CD4-positive, alpha-beta T cell treated with Interleukin-6 at 100 ng/mL for 8 hours (primary cell): ENCODE results near the gene RAPH1.

Experiments
- DNase-seq: peaks from one replicate; pipeline ENCODE4 v3.0.0-alpha.2; 2020; ENCODE audit warnings: mixed read lengths, low spot score

The RAPH1 gene

GRCh38 chr2:203360833-203361430, 174.2 kb downstream of the RAPH1 start:
- no peak for DNase-seq

GRCh38 chr2:203359450-203359849, 175.7 kb downstream of the RAPH1 start:
- DNase-seq: no peak

- DNase-seq: no peak
These were observed 180.1 kb downstream of the RAPH1 start for GRCh38 chr2:203354966-203355365.

- no peak for DNase-seq
These were observed 182.4 kb downstream of the RAPH1 start for GRCh38 chr2:203352604-203353255.

GRCh38 chr2:203347375-203347774, 187.7 kb downstream of the RAPH1 start:
- no peak for DNase-seq

GRCh38 chr2:203346612-203347011, 188.5 kb downstream of the RAPH1 start:
- no peak for DNase-seq

GRCh38 chr2:203344667-203345066, 190.4 kb downstream of the RAPH1 start:
- no peak for DNase-seq
